Thyroid gland (tissue), 4 donors: ENCODE measurements around the gene CPA5. TPM values are rescaled to one million over a fixed set of nuclear protein-coding genes. Genes with fewer than 3 reads are reported as not detected.

ENCODE experiments used
- DNase-seq, 2 donors: peaks; one replicate each; pipeline ENCODE4 v3.0.0-alpha.2; 2019
- H3K27ac ChIP-seq, 3 donors: fragments of 200-600 bp; sonication (generic); 1 replicate in 2 of 3; 2 replicates in 1 of 3; pipeline ENCODE4 v1.5.1; 2016 to 2019; ENCODE audit warnings: mild to moderate bottlenecking in 1 of 3, moderate library complexity in 1 of 3
- H3K27me3 ChIP-seq: fragments of 200-600 bp; sonication (generic); one replicate; pipeline ENCODE4 v1.5.1; 2019
- H3K36me3 ChIP-seq, 2 donors: fragments of 200-600 bp; sonication (generic); one replicate each; pipeline ENCODE4 v1.5.1; 2016 to 2019
- H3K4me1 ChIP-seq, 2 donors: fragments of 200-600 bp; sonication (generic); one replicate each; pipeline ENCODE4 v1.5.1; 2017 to 2019
- H3K4me3 ChIP-seq, 3 donors: fragments of 200-600 bp; sonication (generic); replicated peaks in 1 of 3; 1 replicate in 2 of 3; 2 replicates in 1 of 3; pipeline ENCODE4 v1.5.1; 2016; ENCODE audit warnings: mild to moderate bottlenecking in 1 of 3
- H3K9me3 ChIP-seq: fragments of 200-600 bp; sonication (generic); one replicate; pipeline ENCODE4 v1.5.1; 2017
- CTCF ChIP-seq, 6 experiments: fragments of 200-600 bp in 3 of 6; fragments of 450-650 bp in 3 of 6; sonication (generic) in 3 of 6; IDR thresholded peaks; one replicate each; pipeline ENCODE4 v1.5.1; 2016 to 2019; ENCODE audit warnings: antibody characterized with exemption in 6 of 6, mild to moderate bottlenecking in 2 of 6, inconsistent platforms in 1 of 6, moderate library complexity in 1 of 6
- POLR2A ChIP-seq, 2 donors: fragments of 450-650 bp; IDR thresholded peaks; one replicate each; pipeline ENCODE4 v1.6.1; 2017; ENCODE audit warnings: antibody characterized with exemption in 2 of 2, mild to moderate bottlenecking in 2 of 2, moderate library complexity in 1 of 2
- WGBS, 2 donors: methylation state at CpG; one replicate each; pipeline ENCODE4 v1.1.5; 2017; 5-methylcytosine and 5-hydroxymethylcytosine counted together
- intact Hi-C: fragments of 100-400 bp; cut with DNase I; formaldehyde crosslinking; loops from one replicate; pipeline ENCODE4 v1.15.1; 2023
- total RNA-seq, 4 donors: library from RNA; depleted of rRNA; stranded (reverse); fragments of >200 nt; gene quantifications; one replicate each; pipeline ENCODE4 v1.2.3, GENCODE V29; 2016

CPA5 gene
- total RNA-seq, 4 donors from 2014 or later = not detected

GRCh38 chr7:130352194-130353074, 7.8 kb downstream of the CPA5 start:
- no peaks in the 10 kb centered on the region for H3K9me3 ChIP-seq
- no peak overlapping the region for H3K4me3 ChIP-seq
- DNase-seq = peak; percentile 22 to 23
- no peaks in the 10 kb centered on the region for H3K27me3 ChIP-seq
- intact Hi-C loops = no loop called here
- no peaks in the 10 kb centered on the region for H3K36me3 ChIP-seq
- no peak for TF ChIP-seq POLR2A (IDR thresholded peaks at IDR 0.05)
- no peak for TF ChIP-seq CTCF (IDR thresholded peaks at IDR 0.05)
- WGBS, 2 donors = 32 to 34% methylated on average over 20 of the region's 20 CpGs
- peak overlapping the region in 1 of 3 donors; percentile 66 for H3K27ac ChIP-seq
- peaks cover 20% of the 10 kb centered on the region in 2 donors for H3K4me1 ChIP-seq

- H3K9me3 ChIP-seq = no peaks in the 10 kb centered on the region
- peaks cover 20% of the 10 kb centered on the region in 2 donors for H3K4me1 ChIP-seq
- intact Hi-C loops = no loop called here
Measured at GRCh38 chr7:130353196-130353595, 8.6 kb downstream of the CPA5 start.

GRCh38 chr7:130356121-130356875, 11.7 kb downstream of the CPA5 start:
- H3K9me3 ChIP-seq = no peaks in the 10 kb centered on the region
- peak; percentile 52 to 74 for DNase-seq
- H3K36me3 ChIP-seq = no peaks in the 10 kb centered on the region
- 45 to 46% methylated on average over 8 to 9 of the region's 9 CpGs for WGBS, 2 donors
- H3K4me1 ChIP-seq = peaks cover 20% of the 10 kb centered on the region in 2 donors
- H3K4me3 ChIP-seq = no peak overlapping the region
- no peaks in the 10 kb centered on the region for H3K27me3 ChIP-seq
- intact Hi-C loops = no loop called here
- H3K27ac ChIP-seq = peak overlapping the region; percentile 49 to 88 (median 80)
- TF ChIP-seq POLR2A (IDR thresholded peaks at IDR 0.05) (peak in 1 of 2 donors; percentile 21), CTCF (IDR thresholded peaks at IDR 0.05) (no peak)

More at GRCh38 chr7:130353196-130353595, 8.6 kb downstream of the CPA5 start:
- no peaks in the 10 kb centered on the region for H3K27me3 ChIP-seq
- DNase-seq = no peak
- TF ChIP-seq CTCF (IDR thresholded peaks at IDR 0.05) (no peak), POLR2A (IDR thresholded peaks at IDR 0.05) (no peak)
- 79 to 88% methylated on average over 7 of the region's 7 CpGs for WGBS, 2 donors
- no peaks in the 10 kb centered on the region for H3K36me3 ChIP-seq
- peak overlapping the region in 1 of 3 donors; percentile 66 for H3K27ac ChIP-seq
- no peak overlapping the region for H3K4me3 ChIP-seq

- TF ChIP-seq POLR2A (IDR thresholded peaks at IDR 0.05) = no peak
- TF ChIP-seq CTCF (IDR thresholded peaks at IDR 0.05) = no peak
- Histone ChIP-seq H3K36me3 (no peaks in the 10 kb centered on the region), H3K27me3 (no peaks in the 10 kb centered on the region), H3K4me1 (peaks cover 20% of the 10 kb centered on the region in 2 donors), H3K9me3 (no peaks in the 10 kb centered on the region), H3K4me3 (no peak overlapping the region), H3K27ac (peak overlapping the region; percentile 49 to 88 (median 80))
- 69 to 70% methylated on average over 13 to 16 of the region's 16 CpGs for WGBS, 2 donors
- peak; percentile 51 to 67 for DNase-seq
- intact Hi-C loops = no loop called here
Measured at GRCh38 chr7:130356876-130357611, 12.4 kb downstream of the CPA5 start.
